HepG2 (cell line): ENCODE data around the gene WNT3A. TPM values are rescaled to one million over a fixed set of nuclear protein-coding genes. Genes with fewer than 3 reads are reported as not detected.

Experiments used
- AHR ChIP-seq: IDR thresholded peaks from 2 replicates; pipeline ENCODE4 v1.6.1; 2018; ENCODE audit warnings: missing genetic modification reagents, missing compliant biosample characterization
- DMAP1 ChIP-seq: IDR thresholded peaks from 2 replicates; pipeline ENCODE4 v1.6.1; 2016
- ESRRA ChIP-seq: sonication (generic); formaldehyde crosslinking; IDR thresholded peaks from 2 replicates; pipeline ENCODE4 v1.5.1; 2020; ENCODE audit warnings: mild to moderate bottlenecking, low read depth, missing genetic modification reagents
- GRHL1 ChIP-seq: sonication (generic); formaldehyde crosslinking; conservative IDR thresholded peaks from 2 replicates; pipeline ENCODE4 v1.8.0; 2022; ENCODE audit warnings: missing genetic modification reagents
- JUNB ChIP-seq: sonication (generic); formaldehyde crosslinking; IDR thresholded peaks from 2 replicates; pipeline ENCODE4 v1.8.0; 2022; ENCODE audit warnings: missing genetic modification reagents, mild to moderate bottlenecking, borderline replicate concordance
- KMT2A ChIP-seq: sonication (generic); formaldehyde crosslinking; IDR thresholded peaks from 2 replicates; pipeline ENCODE4 v1.4.0; 2020; ENCODE audit warnings: missing genetic modification reagents
- POGZ ChIP-seq: sonication (generic); formaldehyde crosslinking; IDR thresholded peaks from 2 replicates; pipeline ENCODE4 v1.4.0; 2020; ENCODE audit warnings: mild to moderate bottlenecking, missing genetic modification reagents
- RFX1 ChIP-seq: fragments of 450-650 bp; IDR thresholded peaks from 2 replicates; pipeline ENCODE4 v1.6.1; 2017
- SRSF4 ChIP-seq: fragments of 200-400 bp; formaldehyde crosslinking; IDR thresholded peaks from one replicate; pipeline ENCODE4 v1.6.1; 2018; ENCODE audit warnings: mild to moderate bottlenecking, low read depth, low read length, moderate library complexity; ENCODE audit not compliant: poor library complexity, severe bottlenecking
- TBX2 ChIP-seq: sonication (generic); formaldehyde crosslinking; IDR thresholded peaks from 2 replicates; pipeline ENCODE4 v1.5.0; 2020; ENCODE audit warnings: missing genetic modification reagents, mild to moderate bottlenecking, borderline replicate concordance
- TFDP1 ChIP-seq: IDR thresholded peaks from 2 replicates; pipeline ENCODE4 v1.6.1; 2016; ENCODE audit warnings: missing compliant biosample characterization, missing genetic modification reagents, borderline replicate concordance
- U2AF1 ChIP-seq: fragments of 200-400 bp; formaldehyde crosslinking; optimal IDR thresholded peaks from 2 replicates; pipeline ENCODE3; 2017; ENCODE audit warnings: mild to moderate bottlenecking, low read depth, low read length
- ZBTB38 ChIP-seq: sonication (generic); formaldehyde crosslinking; IDR thresholded peaks from 2 replicates; pipeline ENCODE4 v1.5.1; 2020; ENCODE audit warnings: mild to moderate bottlenecking, missing genetic modification reagents
- ZBTB7B ChIP-seq: sonication (generic); formaldehyde crosslinking; IDR thresholded peaks from 2 replicates; pipeline ENCODE4 v1.4.0; 2020; ENCODE audit warnings: missing genetic modification reagents
- ZMYM4 ChIP-seq: sonication (generic); formaldehyde crosslinking; IDR thresholded peaks from 2 replicates; pipeline ENCODE4 v1.8.1; 2023; ENCODE audit warnings: mild to moderate bottlenecking, missing genetic modification reagents
- ZNF557 ChIP-seq: sonication (generic); formaldehyde crosslinking; IDR thresholded peaks from 2 replicates; pipeline ENCODE4 v1.4.0; 2020; ENCODE audit warnings: missing genetic modification reagents
- ZNF558 ChIP-seq: sonication (generic); formaldehyde crosslinking; IDR thresholded peaks from 2 replicates; pipeline ENCODE4 v1.9.0; 2022; ENCODE audit warnings: mild to moderate bottlenecking, missing genetic modification reagents, borderline replicate concordance
- ZNF605 ChIP-seq: sonication (generic); formaldehyde crosslinking; IDR thresholded peaks from 2 replicates; pipeline ENCODE4 v1.8.0; 2022; ENCODE audit warnings: mild to moderate bottlenecking, missing genetic modification reagents
- ZNF629 ChIP-seq: sonication (generic); formaldehyde crosslinking; conservative IDR thresholded peaks from 2 replicates; pipeline ENCODE4 v1.5.0; 2020; ENCODE audit warnings: missing genetic modification reagents
- ZNF746 ChIP-seq: sonication (generic); formaldehyde crosslinking; IDR thresholded peaks from 2 replicates; pipeline ENCODE4 v1.8.0; 2022; ENCODE audit warnings: mild to moderate bottlenecking, missing genetic modification reagents
- ZNF841 ChIP-seq: sonication (generic); formaldehyde crosslinking; IDR thresholded peaks from 2 replicates; pipeline ENCODE4 v1.8.1; 2023; ENCODE audit warnings: missing genetic modification reagents, borderline replicate concordance
- ZNF883 ChIP-seq: sonication (generic); formaldehyde crosslinking; IDR thresholded peaks from 2 replicates; pipeline ENCODE4 v1.5.1; 2020; ENCODE audit warnings: mild to moderate bottlenecking, missing genetic modification reagents; ENCODE audit errors: not compliant biosample characterization
- polyA plus RNA-seq, 8 experiments: library from polyadenylated mRNA; depleted of rRNA in 3 of 8; stranded (reverse) in 7 of 8; unstranded in 1 of 8; fragments of >200 nt; fragmentation: Illumina TruSeq in 4 of 8; extraction: Trizol in 4 of 8; gene quantifications; 2 replicates each; pipeline versions ENCODE4 v1.2.1 to v1.2.3, GENCODE V29; 2011 to 2016; ENCODE audit warnings: low read depth in 4 of 8, missing spikeins in 1 of 8, mixed read lengths in 1 of 8; ENCODE audit not compliant: insufficient read depth in 1 of 8
- total RNA-seq, 5 experiments: library from RNA; depleted of rRNA; stranded (reverse); fragments of >200 nt; fragmentation: Illumina TruSeq; extraction: Trizol; gene quantifications; 2 replicates each; pipeline ENCODE4 v1.2.3, GENCODE V29; 2016; ENCODE audit warnings: low read depth in 1 of 5
- TF ChIP-seq, protein P1 (sequence below): IDR thresholded peaks from 2 replicates; pipeline ENCODE4 v1.6.1; 2016
- TF ChIP-seq, protein P2 (sequence below): sonication (generic); formaldehyde crosslinking; conservative IDR thresholded peaks from 2 replicates; pipeline ENCODE4 v1.4.0; 2020; ENCODE audit warnings: missing genetic modification reagents
- TF ChIP-seq, protein P3 (sequence below): sonication (generic); formaldehyde crosslinking; IDR thresholded peaks from 2 replicates; pipeline ENCODE4 v1.8.1; 2023; ENCODE audit warnings: mild to moderate bottlenecking, missing genetic modification reagents

WNT3A gene
- total and polyA plus RNA-seq, 2 of the 13 experiments (the other 11 are each of a cell fraction or from before 2014, with no cell fraction given) = not detected

DNA sequence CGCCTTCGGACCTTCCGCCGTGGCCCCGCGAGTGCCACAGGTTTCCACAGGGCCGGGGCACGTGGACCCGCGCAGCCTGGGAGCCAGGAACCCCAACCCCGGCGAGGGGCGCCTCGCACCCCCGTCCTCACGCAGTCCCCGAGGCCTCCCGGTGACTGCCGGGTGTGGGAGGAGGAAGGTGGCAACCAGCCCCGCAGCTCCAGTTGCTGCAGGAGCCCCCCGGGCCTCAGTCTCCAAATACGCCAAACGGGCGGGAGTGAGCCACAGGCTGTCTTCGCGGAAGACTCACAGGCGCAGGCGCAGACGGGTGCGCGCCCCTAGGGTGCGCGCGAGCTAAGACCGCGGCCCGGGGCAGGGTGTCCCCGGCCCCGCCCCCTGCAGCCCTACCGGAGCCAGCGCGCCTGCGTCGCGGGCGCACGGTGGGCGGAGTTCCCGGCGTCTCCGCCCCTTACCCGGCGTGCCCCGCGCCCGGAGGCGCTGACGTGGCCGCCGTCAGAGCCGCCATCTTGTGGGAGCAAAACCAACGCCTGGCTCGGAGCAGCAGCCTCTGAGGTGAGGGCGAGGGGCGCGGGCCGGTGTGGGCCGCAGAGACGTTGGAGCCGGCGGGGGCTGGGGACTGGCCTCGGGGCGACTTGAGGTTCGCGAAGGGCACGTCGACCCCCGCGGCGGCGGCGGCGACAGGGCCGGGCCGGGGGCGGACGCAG, 75.6 kb downstream of the WNT3A start, which contains the start of gene ARF1 (continued):
- TF ChIP-seq ZNF883 (CRISPR knock-in tag) (peak; percentile 75), ZBTB38 (CRISPR knock-in tag) (no peak; the same call in 1 of the 2 replicates), ZNF558 (CRISPR knock-in tag) (peak; percentile 66; the same call in 1 of the 2 replicates), SRSF4 (no peak), TBX2 (peak; percentile 58; the same call in 1 of the 2 replicates), JUNB (CRISPR knock-in tag) (no peak), ESRRA (CRISPR knock-in tag) (0 out of 2 replicates have a peak, but pooled peaks have one; percentile 38), ZNF605 (CRISPR knock-in tag) (peak; percentile 58; the same call in 1 of the 2 replicates), POGZ (peak; percentile 3; the same call in 1 of the 2 replicates), RFX1 (no peak), ZNF629 (peak; percentile 100), DMAP1 (CRISPR knock-in tag) (peak; percentile 98), U2AF1 (peak; percentile 18), KMT2A (CRISPR knock-in tag) (peak; percentile 53; the same call in 1 of the 2 replicates), ZNF746 (0 out of 2 replicates have a peak, but pooled peaks have one; percentile 13), ZNF841 (CRISPR knock-in tag) (no peak), AHR (0 out of 2 replicates have a peak, but pooled peaks have one; percentile 39), ZNF557 (no peak), GRHL1 (CRISPR knock-in tag) (no peak), ZBTB7B (0 out of 2 replicates have a peak, but pooled peaks have one; percentile 44), TFDP1 (CRISPR knock-in tag) (peak; percentile 79), ZMYM4 (CRISPR knock-in tag) (0 out of 2 replicates have a peak, but pooled peaks have one; percentile 14)
- TF ChIP-seq, protein P1, sequence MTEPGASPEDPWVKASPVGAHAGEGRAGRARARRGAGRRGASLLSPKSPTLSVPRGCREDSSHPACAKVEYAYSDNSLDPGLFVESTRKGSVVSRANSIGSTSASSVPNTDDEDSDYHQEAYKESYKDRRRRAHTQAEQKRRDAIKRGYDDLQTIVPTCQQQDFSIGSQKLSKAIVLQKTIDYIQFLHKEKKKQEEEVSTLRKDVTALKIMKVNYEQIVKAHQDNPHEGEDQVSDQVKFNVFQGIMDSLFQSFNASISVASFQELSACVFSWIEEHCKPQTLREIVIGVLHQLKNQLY (CRISPR knock-in tag) = no peak
- TF ChIP-seq, protein P2, sequence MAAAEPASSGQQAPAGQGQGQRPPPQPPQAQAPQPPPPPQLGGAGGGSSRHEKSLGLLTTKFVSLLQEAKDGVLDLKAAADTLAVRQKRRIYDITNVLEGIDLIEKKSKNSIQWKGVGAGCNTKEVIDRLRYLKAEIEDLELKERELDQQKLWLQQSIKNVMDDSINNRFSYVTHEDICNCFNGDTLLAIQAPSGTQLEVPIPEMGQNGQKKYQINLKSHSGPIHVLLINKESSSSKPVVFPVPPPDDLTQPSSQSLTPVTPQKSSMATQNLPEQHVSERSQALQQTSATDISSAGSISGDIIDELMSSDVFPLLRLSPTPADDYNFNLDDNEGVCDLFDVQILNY (CRISPR knock-in tag) = 0 out of 2 replicates have a peak, but pooled peaks have one; percentile 22
- TF ChIP-seq, protein P3, sequence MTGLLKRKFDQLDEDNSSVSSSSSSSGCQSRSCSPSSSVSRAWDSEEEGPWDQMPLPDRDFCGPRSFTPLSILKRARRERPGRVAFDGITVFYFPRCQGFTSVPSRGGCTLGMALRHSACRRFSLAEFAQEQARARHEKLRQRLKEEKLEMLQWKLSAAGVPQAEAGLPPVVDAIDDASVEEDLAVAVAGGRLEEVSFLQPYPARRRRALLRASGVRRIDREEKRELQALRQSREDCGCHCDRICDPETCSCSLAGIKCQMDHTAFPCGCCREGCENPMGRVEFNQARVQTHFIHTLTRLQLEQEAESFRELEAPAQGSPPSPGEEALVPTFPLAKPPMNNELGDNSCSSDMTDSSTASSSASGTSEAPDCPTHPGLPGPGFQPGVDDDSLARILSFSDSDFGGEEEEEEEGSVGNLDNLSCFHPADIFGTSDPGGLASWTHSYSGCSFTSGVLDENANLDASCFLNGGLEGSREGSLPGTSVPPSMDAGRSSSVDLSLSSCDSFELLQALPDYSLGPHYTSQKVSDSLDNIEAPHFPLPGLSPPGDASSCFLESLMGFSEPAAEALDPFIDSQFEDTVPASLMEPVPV (CRISPR knock-in tag) = peak; percentile 15; the same call in 1 of the 2 replicates
